Activated gamma-delta T cell treated with anti-CD3 and anti-CD28 coated beads, Interleukin-2, amount 50 U/mL, for 16 hours (primary cell): Measurements from ENCODE around the gene ZNF414.

Experiments used
- DNase-seq: peaks from one replicate; pipeline ENCODE4 v3.0.0-alpha.2; 2020; ENCODE audit warnings: low read depth

The ZNF414 gene

GRCh38 chr19:8490395-8490760 lies 23.6 kb downstream of the ZNF414 start:
- no peak for DNase-seq

DNA sequence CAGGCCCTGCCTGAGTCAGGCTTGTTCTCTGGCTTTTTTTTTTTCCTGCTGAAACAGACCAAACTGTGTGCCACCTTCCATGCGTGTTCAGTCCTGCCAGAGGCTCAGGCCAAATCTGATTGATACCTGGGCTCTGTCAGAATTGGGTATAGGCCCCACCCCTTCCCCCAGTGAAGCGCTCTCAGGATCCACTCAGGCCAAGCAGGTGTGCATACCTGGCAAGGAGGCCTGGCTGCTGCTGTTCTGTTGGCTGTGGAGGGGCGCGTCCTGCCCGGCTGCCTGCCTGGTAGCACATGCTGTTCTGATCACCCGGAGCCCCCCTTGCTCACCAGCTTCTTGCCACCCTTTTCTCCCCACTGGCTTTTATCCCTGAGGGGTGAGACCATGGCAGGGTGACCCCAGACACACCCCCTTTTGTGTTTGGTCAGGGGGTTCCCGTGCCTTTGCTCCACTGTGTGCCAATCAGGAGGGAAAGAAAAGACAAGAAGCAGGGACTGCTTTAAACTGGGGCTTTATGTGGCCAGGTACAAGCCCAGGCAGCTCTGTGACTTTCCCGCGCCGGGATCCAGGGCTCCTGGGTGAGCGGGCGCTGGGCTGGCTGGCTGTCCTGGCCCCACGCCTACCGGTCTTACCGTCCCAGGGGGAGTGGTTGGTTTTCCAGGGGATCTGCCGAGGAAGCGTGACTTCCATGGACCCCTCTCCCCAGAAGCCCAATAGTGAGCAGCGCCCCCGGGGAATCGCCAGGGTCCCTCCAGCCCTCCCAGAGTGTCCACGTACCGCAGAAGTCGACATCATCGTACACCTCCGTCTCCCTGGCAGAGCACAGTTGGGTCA lies 24.2 kb downstream of the ZNF414 start:
- no peak for DNase-seq

DNA sequence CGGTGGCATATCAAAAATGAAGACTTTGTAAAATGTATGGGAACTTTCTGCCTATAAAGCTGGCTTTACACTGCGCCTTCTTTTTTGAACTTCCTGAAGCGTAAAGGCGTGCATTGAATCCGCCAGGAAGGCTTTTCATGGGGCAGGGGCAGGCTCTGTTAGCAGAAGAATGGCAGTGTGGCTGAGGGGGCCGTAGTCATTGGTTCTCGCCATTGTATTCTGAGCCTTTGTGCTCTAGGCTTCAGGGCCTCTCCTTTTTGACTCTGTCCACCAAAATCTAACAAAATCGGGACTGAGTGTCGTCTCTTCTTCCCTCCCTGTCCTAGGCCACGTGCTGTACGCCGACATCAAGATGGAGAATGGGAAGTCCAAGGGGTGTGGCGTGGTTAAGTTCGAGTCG lies 25.6 kb downstream of the ZNF414 start:
- DNase-seq, result no peak

DNA sequence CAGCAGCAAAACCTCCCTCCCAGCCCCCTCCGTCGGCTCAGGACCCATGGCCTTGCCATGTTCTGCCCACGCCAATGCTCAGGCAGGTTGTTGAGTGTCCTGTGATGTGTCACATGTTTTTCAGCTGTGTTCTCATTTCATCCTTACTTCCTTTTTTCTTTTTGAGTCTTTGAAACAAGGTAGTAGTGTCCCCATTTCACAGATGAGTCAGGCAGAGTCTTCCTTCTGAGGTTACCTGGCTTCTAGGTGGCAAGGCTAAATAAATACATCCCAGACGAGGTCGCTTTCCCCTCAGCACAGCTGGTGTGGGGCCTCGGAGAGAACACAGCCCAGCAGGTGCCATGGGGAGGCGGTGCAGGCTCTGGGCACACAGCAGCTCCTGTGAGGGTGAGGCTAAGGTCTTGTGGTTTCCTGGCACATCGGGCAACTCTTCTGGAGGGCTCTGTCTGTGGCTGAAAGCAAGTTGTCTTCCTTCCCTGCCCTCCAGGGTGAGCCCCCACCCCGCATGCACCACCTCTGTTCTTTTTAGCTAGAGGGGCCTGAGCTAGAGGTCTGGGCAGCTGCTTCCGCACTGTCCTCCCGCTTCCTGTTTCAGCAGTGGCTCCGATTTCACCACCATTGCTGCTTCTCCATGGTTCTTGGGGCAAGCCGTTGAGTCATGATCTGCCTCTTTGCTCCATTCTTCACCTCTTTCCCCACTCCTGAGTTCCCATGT lies 26.7 kb downstream of the ZNF414 start:
- DNase-seq, result peak; percentile 44

DNA sequence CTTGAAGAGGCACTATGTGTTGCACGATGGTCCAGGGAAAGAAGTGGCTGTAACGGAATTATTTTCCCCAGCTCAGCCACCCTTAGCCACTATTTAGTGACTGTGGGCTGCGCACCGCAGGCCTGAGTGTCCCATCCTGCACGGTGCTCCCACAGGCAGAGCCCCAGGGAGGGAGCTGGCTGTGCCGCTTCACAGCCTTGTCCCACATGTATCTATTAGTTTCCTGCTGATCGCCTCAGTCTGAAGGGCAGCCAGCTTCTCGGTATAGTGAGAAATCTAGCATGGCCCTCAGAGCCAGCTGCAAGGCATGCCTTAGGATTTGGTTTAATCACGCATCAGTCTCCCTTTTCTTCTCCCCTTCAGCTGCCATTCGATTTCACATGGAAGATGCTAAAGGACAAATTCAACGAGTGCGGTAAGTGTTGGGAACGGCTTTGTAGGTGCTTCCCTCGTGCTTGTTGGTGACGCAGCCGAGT lies 27.3 kb downstream of the ZNF414 start:
- DNase-seq, result no peak

DNA sequence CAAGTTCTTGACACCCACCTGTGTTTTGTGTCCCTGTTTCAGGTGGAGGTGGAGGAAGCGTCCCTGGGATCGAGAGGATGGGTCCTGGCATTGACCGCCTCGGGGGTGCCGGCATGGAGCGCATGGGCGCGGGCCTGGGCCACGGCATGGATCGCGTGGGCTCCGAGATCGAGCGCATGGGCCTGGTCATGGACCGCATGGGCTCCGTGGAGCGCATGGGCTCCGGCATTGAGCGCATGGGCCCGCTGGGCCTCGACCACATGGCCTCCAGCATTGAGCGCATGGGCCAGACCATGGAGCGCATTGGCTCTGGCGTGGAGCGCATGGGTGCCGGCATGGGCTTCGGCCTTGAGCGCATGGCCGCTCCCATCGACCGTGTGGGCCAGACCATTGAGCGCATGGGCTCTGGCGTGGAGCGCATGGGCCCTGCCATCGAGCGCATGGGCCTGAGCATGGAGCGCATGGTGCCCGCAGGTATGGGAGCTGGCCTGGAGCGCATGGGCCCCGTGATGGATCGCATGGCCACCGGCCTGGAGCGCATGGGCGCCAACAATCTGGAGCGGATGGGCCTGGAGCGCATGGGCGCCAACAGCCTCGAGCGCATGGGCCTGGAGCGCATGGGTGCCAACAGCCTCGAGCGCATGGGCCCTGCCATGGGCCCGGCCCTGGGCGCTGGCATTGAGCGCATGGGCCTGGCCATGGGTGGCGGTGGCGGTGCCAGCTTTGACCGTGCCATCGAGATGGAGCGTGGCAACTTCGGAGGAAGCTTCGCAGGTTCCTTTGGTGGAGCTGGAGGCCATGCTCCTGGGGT lies 28.2 kb downstream of the ZNF414 start:
- no peak for DNase-seq

DNA sequence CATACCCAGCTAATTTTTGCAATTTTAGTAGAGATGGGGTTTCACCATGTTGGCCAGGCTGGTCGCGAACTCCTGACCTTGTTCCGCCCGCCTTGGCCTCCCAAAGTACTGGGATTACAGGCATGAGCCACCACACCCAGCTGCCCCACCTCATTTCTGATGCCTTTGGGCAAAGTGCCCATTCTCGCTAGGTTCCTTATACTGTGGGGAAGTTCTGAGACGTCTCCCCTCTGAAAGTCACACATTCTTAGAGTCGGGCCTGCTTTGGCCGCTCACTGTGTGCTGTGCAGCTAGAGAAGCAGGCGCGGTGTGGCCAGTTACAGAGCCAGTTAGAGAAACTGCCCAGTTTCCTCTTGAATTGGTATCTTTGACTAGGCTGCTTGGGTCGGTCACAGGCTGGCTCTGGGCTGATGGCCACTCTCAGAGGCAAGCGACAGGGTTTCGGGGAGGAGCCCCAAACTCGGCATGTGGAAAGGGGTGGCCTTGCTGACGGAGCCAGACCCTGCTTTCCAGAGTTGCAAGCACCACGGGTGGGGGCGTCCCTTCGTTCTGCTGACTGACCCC lies 29.6 kb downstream of the ZNF414 start:
- no peak for DNase-seq

GRCh38 chr19:8483165-8483564 lies 30.8 kb downstream of the ZNF414 start:
- no peak for DNase-seq

DNA sequence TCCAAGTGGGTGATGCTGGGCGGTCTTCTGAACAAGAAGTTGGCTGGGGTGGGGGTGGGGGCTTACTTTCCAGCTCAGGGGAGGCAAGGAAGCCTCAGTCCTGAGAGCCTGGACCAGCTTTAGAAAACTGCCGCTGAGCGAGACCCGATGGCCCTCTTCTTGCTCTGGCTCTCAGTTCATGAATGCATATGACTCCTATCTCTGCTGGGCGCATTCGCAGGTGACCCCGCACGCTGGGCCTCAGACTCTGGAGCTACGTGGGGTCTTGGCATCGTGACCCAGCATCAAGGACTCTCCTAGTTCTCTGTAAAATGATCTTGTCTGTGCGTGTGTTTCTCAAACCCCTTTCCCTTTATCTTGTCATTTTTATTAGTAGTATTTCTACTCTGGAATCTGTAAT lies 31.3 kb downstream of the ZNF414 start:
- no peak for DNase-seq

- no peak for DNase-seq
Measured at GRCh38 chr19:8481616-8482015, 32.4 kb downstream of the ZNF414 start.

GRCh38 chr19:8481201-8481600 lies 32.8 kb downstream of the ZNF414 start:
- DNase-seq, result no peak

DNA sequence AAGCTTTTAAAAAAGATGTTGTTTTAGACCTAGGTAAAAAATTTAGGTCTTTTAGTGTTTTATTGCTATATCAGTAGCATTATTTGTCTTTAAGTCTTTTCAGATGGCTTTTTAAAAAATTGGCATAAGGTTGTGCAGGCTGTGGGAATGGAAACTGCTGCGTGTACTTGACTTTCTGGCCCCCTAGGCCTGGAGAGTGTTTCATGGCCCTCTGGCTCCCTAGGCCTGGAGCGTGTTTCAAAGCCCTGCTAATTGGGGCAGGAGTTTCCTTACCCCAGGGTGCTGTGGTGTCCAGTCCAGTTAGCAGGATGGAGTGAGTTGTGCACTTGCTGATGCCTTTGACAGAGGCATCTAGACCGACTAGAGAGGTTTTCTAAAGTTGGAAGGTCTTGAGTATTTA lies 35.4 kb downstream of the ZNF414 start:
- no peak for DNase-seq

DNA sequence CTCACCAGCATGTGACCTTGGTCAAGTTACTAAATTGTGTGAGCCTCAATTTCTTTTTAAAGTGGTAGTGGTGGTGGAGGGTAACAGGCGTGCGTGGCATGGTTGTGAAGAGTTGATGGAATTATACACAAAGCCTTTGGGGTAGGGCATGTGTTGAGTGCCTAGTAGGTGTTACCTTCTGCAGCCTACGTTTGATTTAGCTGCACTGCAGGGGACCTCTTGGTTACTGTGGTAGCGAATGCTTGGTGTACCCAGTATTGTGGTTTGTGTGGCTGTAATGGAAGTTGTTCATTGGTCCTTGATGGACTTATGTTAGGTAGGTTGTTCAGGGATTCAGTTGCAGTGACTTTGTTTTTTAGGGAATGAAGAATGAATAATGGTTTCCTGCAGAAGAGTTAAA lies 36.1 kb downstream of the ZNF414 start:
- DNase-seq, result no peak

- DNase-seq, result no peak
Measured at GRCh38 chr19:8476524-8476923, 37.4 kb downstream of the ZNF414 start.

DNA sequence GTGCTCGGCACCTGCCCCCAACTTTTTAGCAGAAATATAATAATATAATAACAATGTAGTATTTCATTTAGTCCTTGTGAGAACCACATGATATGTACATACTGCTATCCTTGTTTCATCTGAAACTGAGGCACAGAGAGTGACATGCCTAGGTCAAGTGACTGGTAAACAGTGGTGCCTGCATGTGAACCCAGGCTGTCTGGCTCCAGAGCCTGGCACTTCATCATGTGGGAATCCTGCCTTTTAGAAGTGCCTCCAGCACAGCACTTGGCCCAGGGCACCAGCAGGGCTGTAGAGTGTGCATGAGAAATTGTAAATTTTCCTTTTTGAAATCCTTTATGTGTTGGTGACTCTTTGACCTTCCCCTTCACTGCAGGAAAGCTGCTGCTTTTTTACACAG lies 39.0 kb downstream of the ZNF414 start:
- no peak for DNase-seq

- DNase-seq, result no peak
Measured at GRCh38 chr19:8473648-8474476, 40.1 kb downstream of the ZNF414 start.

- DNase-seq, result no peak
Measured at GRCh38 chr19:8469613-8470368, 44.2 kb downstream of the ZNF414 start.

DNA sequence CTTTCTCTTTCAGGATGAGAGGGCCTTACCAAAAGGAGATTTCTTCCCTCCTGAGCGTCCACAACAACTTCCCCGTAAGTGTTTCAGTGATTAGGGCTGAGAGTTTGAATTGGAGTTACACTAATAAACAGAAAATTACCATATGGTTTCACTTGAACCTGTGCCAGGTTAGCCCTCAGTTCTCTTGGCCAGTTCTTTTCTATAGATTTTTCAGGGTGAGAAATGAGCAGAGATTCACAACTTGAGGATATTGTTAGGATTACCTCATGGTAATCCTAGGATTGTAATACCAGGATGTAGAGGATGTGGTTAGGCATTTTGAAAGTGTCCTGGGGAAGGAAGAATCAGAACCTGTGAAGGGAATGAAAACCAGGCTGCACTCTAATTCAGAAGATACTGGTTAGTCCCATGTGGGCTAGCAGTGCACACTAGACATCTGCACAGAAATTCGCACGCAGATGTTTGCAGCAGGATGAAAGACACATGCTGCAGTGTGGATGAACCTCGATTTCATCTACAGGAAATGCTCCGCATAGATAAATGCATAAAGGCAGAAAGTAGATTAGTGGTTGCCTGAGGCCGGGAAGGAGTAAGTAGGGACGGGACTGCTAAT lies 45.1 kb downstream of the ZNF414 start:
- DNase-seq, result no peak

DNA sequence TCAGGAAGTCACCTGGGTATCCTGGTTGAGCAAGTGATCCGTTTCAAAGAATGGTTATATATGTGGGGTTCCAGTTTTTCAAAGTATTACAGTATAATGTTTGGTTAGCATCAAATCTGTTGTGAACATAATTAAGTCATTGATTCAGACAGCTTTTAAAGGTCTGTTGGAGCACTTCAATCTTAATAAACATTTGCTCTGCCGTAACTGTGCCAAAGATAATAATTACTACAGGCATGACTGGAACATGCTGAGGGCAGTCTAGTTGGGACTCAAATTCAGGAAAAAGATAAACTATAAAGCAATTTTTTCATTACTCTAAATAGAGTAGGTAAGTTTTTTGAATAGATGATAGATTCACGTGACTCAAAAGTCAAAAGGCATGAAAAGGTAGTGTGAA lies 45.8 kb downstream of the ZNF414 start:
- DNase-seq, result no peak

GRCh38 chr19:8466018-8466417 lies 47.9 kb downstream of the ZNF414 start:
- DNase-seq, result no peak
